Measurements from ENCODE around the gene GCNT2. TPM values are rescaled to one million over a fixed set of nuclear protein-coding genes. Genes with fewer than 3 reads are reported as not detected.

Gene GCNT2
- total and polyA plus RNA-seq, 2 of the 8 experiments (the other 6 are each of a cell fraction or from before 2014, with no cell fraction given), result 19.3 to 52.5 TPM

DNA sequence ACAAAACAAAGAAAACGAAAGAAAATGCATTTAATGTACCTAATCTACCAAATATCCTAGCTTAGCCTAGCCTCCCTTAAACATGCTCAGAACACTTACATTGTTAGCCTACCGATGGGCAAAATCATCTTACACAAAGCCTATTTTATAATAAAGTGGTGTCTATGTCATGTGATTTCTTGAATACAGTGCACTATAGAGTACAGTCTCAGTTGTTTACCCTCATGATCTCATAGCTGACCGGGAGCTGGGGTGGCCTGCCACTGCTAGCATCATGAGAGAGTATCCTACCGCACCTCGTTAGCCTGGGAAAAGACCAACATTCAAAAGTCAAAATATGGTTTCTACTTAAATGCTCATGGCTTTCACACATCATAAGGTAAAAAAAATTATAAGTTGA is 16.6 kb downstream of the GCNT2 start:
- no peak overlapping the region for H3K23ac ChIP-seq (ENCODE audit: insufficient read length)
- no peak overlapping the region for H3K4me3 ChIP-seq (ENCODE audit: extremely low read depth in 1 of 4, insufficient read depth in 2 of 4, low read depth in 3 of 4, low read length in 4 of 4)
- no peak overlapping the region for H2BK15ac ChIP-seq (ENCODE audit: low read length)
- H4K5ac ChIP-seq (ENCODE audit: insufficient read length, low read depth, low read length), result no peak overlapping the region
- no peak overlapping the region for H3K56ac ChIP-seq (replicated peaks; ENCODE audit: insufficient read length, low read depth, low read length)
- no peak overlapping the region for H3K4me2 ChIP-seq (ENCODE audit: insufficient read depth in 1 of 2, low read depth in 2 of 2, low read length in 2 of 2)
- H3K36me3 ChIP-seq (ENCODE audit: control insufficient read depth in 2 of 4, insufficient read depth in 4 of 4, low read length in 3 of 4), result no peaks in the 10 kb centered on the region
- no peaks in the 10 kb centered on the region for H3K27me3 ChIP-seq (replicated peaks in 1 of 4; ENCODE audit: control insufficient read depth in 3 of 4, extremely low read depth in 1 of 4, insufficient read depth in 3 of 4, low read length in 3 of 4)
- no peak for DNase-seq (ENCODE audit: low read depth in 1 of 2, low spot score in 2 of 2)
- H4K91ac ChIP-seq (replicated peaks; ENCODE audit: insufficient read length, low read length), result peak overlapping the region; percentile 54
- no peak overlapping the region for H2AK5ac ChIP-seq (ENCODE audit: low read depth, low read length)
- peak overlapping the region; percentile 23 for H3K4ac ChIP-seq (replicated peaks; ENCODE audit: insufficient read length, low read depth, low read length)
- no peak overlapping the region for H3K14ac ChIP-seq (ENCODE audit: insufficient read length)
- no peak overlapping the region for H3K27ac ChIP-seq (ENCODE audit: low read depth, low read length)
- no peak overlapping the region for H3K18ac ChIP-seq (ENCODE audit: extremely low read depth, low read length)
- H3K9ac ChIP-seq (replicated peaks in 1 of 4; ENCODE audit: extremely low read depth in 1 of 4, low read depth in 3 of 4, low read length in 3 of 4), result no peak overlapping the region
- H2BK20ac ChIP-seq (ENCODE audit: low read length), result no peak overlapping the region
- ChIA-PET POLR2A (ENCODE audit: partially characterized antibody) (interaction anchor here (1.6 kb wide), 1 partner anchor 18 kb away, joined by 5 read pairs; no protein-coding TSS in a partner anchor), CTCF (ENCODE audit: partially characterized antibody) (interaction anchor here (1.1 kb wide), 1 partner anchor 59 kb away, joined by 5 read pairs; no protein-coding TSS in a partner anchor)
- no peak overlapping the region for H2BK5ac ChIP-seq (ENCODE audit: low read depth, low read length)
- FAIRE-seq, result no peak
- H3K23me2 ChIP-seq (ENCODE audit: low read depth, low read length), result peaks cover 2% of the 10 kb centered on the region; the same call in 1 of the 2 replicates
- H3K79me1 ChIP-seq (ENCODE audit: low read depth, low read length), result no peaks in the 10 kb centered on the region
- H3K79me2 ChIP-seq (ENCODE audit: control insufficient read depth in 1 of 2, insufficient read depth in 2 of 2, low read length in 2 of 2), result no peaks in the 10 kb centered on the region
- TF ChIP-seq RFX5 (IDR thresholded peaks at IDR 0.05; ENCODE audit: borderline replicate concordance, low read depth, low read length), result no peak
- no peak for TF ChIP-seq MAX (IDR thresholded peaks at IDR 0.05)
- 96% methylated on average over 4 of the region's 5 CpGs; no CpG with 5 or more reads in 1 of the 2 experiments for WGBS, 2 experiments (ENCODE audit: extremely low coverage in 1 of 2, insufficient coverage in 1 of 2, insufficient read length in 1 of 2, insufficient replicate concordance in 2 of 2, low coverage in 1 of 2, low lambda C conversion rate in 2 of 2, missing lambda C conversion rate in 1 of 2)
- H3K4me1 ChIP-seq (replicated peaks in 1 of 4; ENCODE audit: control insufficient read depth in 3 of 4, insufficient read depth in 4 of 4, low read length in 3 of 4), result peaks cover 0 to 4% (median under 1%) of the 10 kb centered on the region in 4 experiments; a peak in 2 of 7 replicates
- no peaks in the 10 kb centered on the region for H3K9me3 ChIP-seq (ENCODE audit: insufficient read depth in 2 of 2, low read depth in 1 of 2, low read length in 1 of 2)
- no peak overlapping the region for H2BK120ac ChIP-seq (replicated peaks; ENCODE audit: low read depth, low read length)
- no peaks in the 10 kb centered on the region for H4K20me1 ChIP-seq (replicated peaks in 1 of 2; ENCODE audit: control insufficient read depth in 1 of 2, insufficient read depth in 2 of 2, low read length in 2 of 2)
- no peak overlapping the region for H2BK12ac ChIP-seq (ENCODE audit: low read depth, low read length)
- no peak overlapping the region for H4K8ac ChIP-seq (ENCODE audit: extremely low read depth, insufficient read depth, low read length)
- no peak overlapping the region for H2AFZ ChIP-seq (ENCODE audit: low read length)
